HepG2 (cell line): ENCODE results near the gene ACKR4. TPM values are rescaled to one million over a fixed set of nuclear protein-coding genes. Genes with fewer than 3 reads are reported as not detected.

Source experiments
- ATAC-seq: fragments of 200-7000 bp; cut with Tn5 transposase; 3 replicates; pipeline ENCODE4 v1.9.1; 2020; ENCODE audit warnings: mild to moderate bottlenecking, moderate library complexity
- BruUV-seq: library from RNA; stranded (reverse); fragments of 400-500 nt; replicated peaks from 2 replicates; lab custom pipeline; 2021; lab: Mats Ljungman, UMichigan
- CTCF ChIA-PET: fragments of 300-600 bp; formaldehyde crosslinking; extraction: SDS; loops from one replicate; lab custom pipeline; 2021; ENCODE audit warnings: low total read pairs, inconsistent platforms, low intra/inter-chr PET ratio; lab: Yijun Ruan, JAX
- POLR2A ChIA-PET: fragments of 350-600 bp; sonication (Branson Sonifier 250); formaldehyde crosslinking; loops from one replicate; lab custom pipeline; 2020; ENCODE audit warnings: antibody characterized with exemption, inconsistent platforms; lab: Yijun Ruan, JAX
- DNase-seq: peaks from one replicate; pipeline ENCODE4 v3.0.0-alpha.2; 2015; ENCODE audit warnings: low spot score
- FAIRE-seq: peaks from 3 replicates; lab custom pipeline; 2011; peaks lifted over from hg19 to GRCh38; lab: Jason Lieb, UNC
- H2AFZ ChIP-seq: one replicate; pipeline ENCODE4 v1.6.1; 2011; ENCODE audit warnings: low read length, inconsistent platforms
- H3K27ac ChIP-seq: fragments of 300-600 bp; 3 replicates; pipeline ENCODE4 v1.8.0; 2011; ENCODE audit warnings: mixed run types, mild to moderate bottlenecking, mixed read lengths, low read length, inconsistent platforms; ENCODE audit not compliant: insufficient read depth; ENCODE audit errors: extremely low read length
- H3K27me3 ChIP-seq, 2 experiments: fragments of 200-600 bp in 1 of 2; 2 replicates in 1 of 2; 3 replicates in 1 of 2; pipeline versions ENCODE4 v1.6.0 to v1.8.0; 2011; ENCODE audit warnings: low read length in 2 of 2, mild to moderate bottlenecking in 2 of 2, moderate library complexity in 2 of 2, inconsistent platforms in 1 of 2; ENCODE audit not compliant: insufficient read depth in 2 of 2, control insufficient read depth in 1 of 2
- H3K36me3 ChIP-seq, 2 experiments: fragments of 200-600 bp in 1 of 2; replicated peaks in 1 of 2; 2 replicates in 1 of 2; 3 replicates in 1 of 2; pipeline versions ENCODE4 v1.5.1 to v1.8.0; 2011; ENCODE audit warnings: low read length in 2 of 2, inconsistent platforms in 1 of 2; ENCODE audit not compliant: insufficient read depth in 2 of 2, control insufficient read depth in 1 of 2
- H3K4me1 ChIP-seq: 2 replicates; pipeline ENCODE4 v1.5.1; 2012; ENCODE audit warnings: low read length, inconsistent platforms; ENCODE audit not compliant: insufficient read depth
- H3K4me2 ChIP-seq: 2 replicates; pipeline ENCODE4 v1.6.0; 2011; ENCODE audit warnings: low read depth, low read length, inconsistent platforms
- H3K4me3 ChIP-seq, 3 experiments: fragments of 200-600 bp in 1 of 3; sonication (generic), shearing (Covaris generic) in 1 of 3; replicated peaks in 1 of 3; 2 replicates each; pipeline ENCODE4 v1.5.1; 2011 to 2016; ENCODE audit warnings: low read length in 3 of 3, inconsistent platforms in 2 of 3, low read depth in 2 of 3, mild to moderate bottlenecking in 2 of 3, control low read depth in 1 of 3, mixed read lengths in 1 of 3; ENCODE audit not compliant: insufficient read depth in 1 of 3
- H3K79me2 ChIP-seq: one replicate; pipeline ENCODE4 v1.6.1; 2011; ENCODE audit warnings: low read length, inconsistent platforms; ENCODE audit not compliant: insufficient read depth
- H3K9ac ChIP-seq: 2 replicates; pipeline ENCODE4 v1.6.0; 2011; ENCODE audit warnings: mild to moderate bottlenecking, low read depth, low read length, inconsistent platforms; ENCODE audit not compliant: insufficient read depth
- H3K9me3 ChIP-seq: 2 replicates; pipeline ENCODE4 v1.5.1; 2012; ENCODE audit warnings: mild to moderate bottlenecking, low read length
- H4K20me1 ChIP-seq: 2 replicates; pipeline ENCODE4 v1.6.0; 2011; ENCODE audit warnings: inconsistent platforms, mild to moderate bottlenecking, low read length, moderate library complexity; ENCODE audit not compliant: insufficient read depth
- ETV5 ChIP-seq: IDR thresholded peaks from 2 replicates; pipeline ENCODE4 v1.6.1; 2018; ENCODE audit warnings: missing biosample characterization, missing genetic modification reagents, inconsistent platforms, borderline replicate concordance
- KDM1A ChIP-seq: IDR thresholded peaks from 2 replicates; pipeline ENCODE4 v1.6.1; 2016; ENCODE audit warnings: missing compliant biosample characterization
- PBX3 ChIP-seq: sonication (generic); formaldehyde crosslinking; IDR thresholded peaks from 2 replicates; pipeline ENCODE4 v1.8.1; 2023; ENCODE audit warnings: missing genetic modification reagents, inconsistent platforms, borderline replicate concordance
- RARA ChIP-seq: IDR thresholded peaks from 2 replicates; pipeline ENCODE4 v1.6.1; 2016; ENCODE audit warnings: missing genetic modification reagents, missing compliant biosample characterization
- TRIM22 ChIP-seq: fragments of 450-650 bp; IDR thresholded peaks from 2 replicates; pipeline ENCODE4 v1.6.1; 2017
- U2AF1 ChIP-seq: fragments of 200-400 bp; formaldehyde crosslinking; optimal IDR thresholded peaks from 2 replicates; pipeline ENCODE3; 2017; ENCODE audit warnings: mild to moderate bottlenecking, low read depth, low read length
- ZBTB4 ChIP-seq: sonication (generic); formaldehyde crosslinking; IDR thresholded peaks from 2 replicates; pipeline ENCODE4 v1.4.0; 2020; ENCODE audit warnings: missing genetic modification reagents, mild to moderate bottlenecking, borderline replicate concordance
- ZNF124 ChIP-seq: sonication (generic); formaldehyde crosslinking; IDR thresholded peaks from 2 replicates; pipeline ENCODE4 v1.4.0; 2020; ENCODE audit warnings: missing genetic modification reagents
- ZNF460 ChIP-seq: sonication (generic); formaldehyde crosslinking; IDR thresholded peaks from 2 replicates; pipeline ENCODE4 v1.5.1; 2020; ENCODE audit warnings: missing genetic modification reagents, mild to moderate bottlenecking, borderline replicate concordance
- ZNF792 ChIP-seq: IDR thresholded peaks from 2 replicates; pipeline ENCODE4 v1.6.1; 2016
- WGBS: methylation state at CpG from one replicate; pipeline ENCODE4 v1.1.6; 2017; ENCODE audit warnings: low lambda C conversion rate; 5-methylcytosine and 5-hydroxymethylcytosine counted together
- in situ Hi-C: cut with HindIII; loops from 2 replicates; pipeline ENCODE4 v1.10.0; 2017; ENCODE audit warnings: low pct_unique_long_range_greater_than_20kb; ENCODE audit not compliant: extremely low pct_ligation_motif_present
- intact Hi-C: fragments of 100-400 bp; cut with micrococcal nuclease; formaldehyde crosslinking; loops from one replicate; pipeline ENCODE4 v1.10.0; 2022; ENCODE audit not compliant: unreplicated experiment
- polyA plus RNA-seq, 8 experiments: library from polyadenylated mRNA; depleted of rRNA in 3 of 8; stranded (reverse) in 7 of 8; unstranded in 1 of 8; fragments of >200 nt; fragmentation: Illumina TruSeq in 4 of 8; extraction: Trizol in 4 of 8; gene quantifications; 2 replicates each; pipeline versions ENCODE4 v1.2.1 to v1.2.3, GENCODE V29; 2011 to 2016; ENCODE audit warnings: low read depth in 4 of 8, missing spikeins in 1 of 8, mixed read lengths in 1 of 8; ENCODE audit not compliant: insufficient read depth in 1 of 8
- total RNA-seq, 5 experiments: library from RNA; depleted of rRNA; stranded (reverse); fragments of >200 nt; fragmentation: Illumina TruSeq; extraction: Trizol; gene quantifications; 2 replicates each; pipeline ENCODE4 v1.2.3, GENCODE V29; 2016; ENCODE audit warnings: low read depth in 1 of 5

The ACKR4 gene
- total and polyA plus RNA-seq, 2 of the 13 experiments (the other 11 are each of a cell fraction or from before 2014, with no cell fraction given), result 0.16 TPM; not detected in 1

- no peak overlapping the region for H3K4me3 ChIP-seq
- TF ChIP-seq ZBTB4 (CRISPR knock-in tag) (no peak), TRIM22 (no peak), ZNF124 (CRISPR knock-in tag) (no peak), U2AF1 (no peak), ZNF792 (CRISPR knock-in tag) (no peak), KDM1A (CRISPR knock-in tag) (no peak), RARA (CRISPR knock-in tag) (no peak), ETV5 (no peak), PBX3 (CRISPR knock-in tag) (no peak), ZNF460 (no peak)
- TF ChIP-seq, all 625 proteins: peak for 0
- Histone ChIP-seq H3K36me3 (no peaks in the 10 kb centered on the region), H3K4me2 (no peak overlapping the region), H2AFZ (no peak overlapping the region), H4K20me1 (no peaks in the 10 kb centered on the region), H3K4me1 (no peaks in the 10 kb centered on the region), H3K9ac (no peak overlapping the region), H3K9me3 (no peaks in the 10 kb centered on the region), H3K79me2 (no peaks in the 10 kb centered on the region), H3K27me3 (no peaks in the 10 kb centered on the region), H3K27ac (no peak overlapping the region)
- intact Hi-C loops (no loop called here), in situ Hi-C loops (no loop called here)
- ChIA-PET CTCF (no interaction called here), POLR2A (no interaction called here)
- no TSS peak for BruUV-seq
- DNase-seq, result no peak
- FAIRE-seq, result no peak
- 100% methylated on average over 1 of the region's 1 CpG for WGBS
- no peak for ATAC-seq
These were observed 9.7 kb upstream of the ACKR4 start for GRCh38 chr3:132587401-132587800.
